RPMI8226 (cell line): ENCODE measurements around the gene ME3.
"Not testable (repeated sequence)": the region's sequence is repeated elsewhere in the genome, so short reads cannot be mapped to it uniquely, and the experiment has no call there.

Experiments used
- DNase-seq: peaks from one replicate; pipeline ENCODE4 v3.0.0-alpha.2; 2015

ME3 gene

DNA sequence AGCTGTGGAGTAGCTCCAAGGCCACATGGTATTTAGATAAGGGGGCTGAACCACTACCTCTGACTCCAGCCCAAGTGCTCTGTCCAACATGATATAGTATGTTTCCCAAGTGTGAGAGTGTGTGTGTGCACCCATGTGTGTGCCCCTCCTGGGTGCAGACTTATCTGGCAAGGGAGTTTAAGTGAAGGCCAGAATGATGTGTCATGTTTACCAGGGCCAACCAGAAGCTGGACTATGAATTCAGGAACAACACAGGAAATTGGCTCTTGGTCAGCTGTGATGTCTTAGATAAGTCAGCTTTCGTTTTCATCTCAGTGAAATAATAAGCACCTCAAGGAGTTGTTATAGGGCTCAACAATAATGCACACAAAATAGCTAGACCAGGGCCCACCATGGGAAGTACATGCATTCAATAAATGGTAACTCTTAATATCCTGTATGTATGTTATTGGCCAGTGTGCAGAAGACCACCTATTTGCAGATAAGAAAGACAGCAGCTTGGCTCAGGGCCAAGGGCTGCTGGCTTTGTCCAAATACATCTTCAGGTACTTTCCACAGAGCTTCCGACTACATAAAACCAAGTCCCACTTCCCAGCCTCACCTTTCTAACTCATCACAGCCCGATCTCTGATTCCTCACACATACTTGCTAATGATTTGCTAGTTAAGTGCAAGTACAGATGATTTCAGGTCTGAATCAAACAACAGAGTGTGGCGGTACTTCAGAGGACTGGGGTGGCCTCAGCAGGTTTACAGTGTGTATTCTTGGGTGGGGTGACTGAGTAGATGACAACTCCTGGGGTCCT, 120.9 kb downstream of the ME3 start:
- DNase-seq: peak; percentile 6

DNA sequence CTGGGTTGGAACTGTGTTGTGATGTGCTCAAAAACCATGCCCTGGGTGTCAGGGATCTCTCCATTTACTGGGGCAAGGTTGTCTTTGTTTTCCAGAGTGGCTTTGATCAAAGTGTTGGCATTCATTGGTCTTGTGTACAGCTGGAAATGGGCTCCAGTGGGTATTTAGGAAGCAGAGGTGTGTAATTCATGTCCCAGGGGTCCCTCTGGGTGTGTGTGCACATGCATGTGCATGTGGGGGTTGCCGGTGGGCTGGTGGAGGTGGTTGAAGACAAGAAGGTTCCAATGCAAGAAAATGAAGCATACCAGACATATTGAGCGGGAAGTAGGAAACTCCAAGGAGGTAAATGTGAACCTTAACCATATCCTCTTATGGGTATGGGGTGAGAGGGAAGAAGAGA, 121.7 kb downstream of the ME3 start:
- DNase-seq: no peak

DNA sequence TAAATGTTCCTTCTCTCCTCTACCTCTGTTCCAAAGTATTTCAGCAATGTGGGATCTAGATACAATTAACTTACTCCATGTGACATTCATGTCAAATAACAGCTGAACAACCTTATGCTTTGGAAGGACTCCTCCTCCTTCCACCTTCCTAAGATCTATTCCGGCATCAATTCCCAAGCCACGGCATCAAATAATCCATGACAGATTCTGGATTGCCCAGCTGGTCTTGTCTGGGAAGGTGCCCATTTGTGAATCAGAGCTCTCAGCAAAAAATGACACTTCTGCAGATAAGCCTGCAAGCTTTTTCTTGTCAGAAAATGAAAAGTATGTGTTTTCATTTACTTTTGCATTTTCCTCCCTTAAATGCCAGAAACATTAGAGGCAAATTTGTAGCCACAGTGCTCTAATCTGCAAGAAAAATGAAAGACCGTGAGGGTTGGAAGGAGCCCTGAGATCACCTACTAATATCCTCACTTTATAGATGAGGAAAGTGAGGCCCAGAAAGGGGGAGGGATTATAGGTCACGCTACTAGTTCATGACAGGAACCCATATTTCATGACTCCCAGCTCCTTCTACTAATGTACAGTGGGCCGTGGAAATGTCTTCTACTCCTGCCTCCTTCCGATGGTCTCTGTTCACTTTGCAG, 124.0 kb downstream of the ME3 start:
- DNase-seq: no peak

DNA sequence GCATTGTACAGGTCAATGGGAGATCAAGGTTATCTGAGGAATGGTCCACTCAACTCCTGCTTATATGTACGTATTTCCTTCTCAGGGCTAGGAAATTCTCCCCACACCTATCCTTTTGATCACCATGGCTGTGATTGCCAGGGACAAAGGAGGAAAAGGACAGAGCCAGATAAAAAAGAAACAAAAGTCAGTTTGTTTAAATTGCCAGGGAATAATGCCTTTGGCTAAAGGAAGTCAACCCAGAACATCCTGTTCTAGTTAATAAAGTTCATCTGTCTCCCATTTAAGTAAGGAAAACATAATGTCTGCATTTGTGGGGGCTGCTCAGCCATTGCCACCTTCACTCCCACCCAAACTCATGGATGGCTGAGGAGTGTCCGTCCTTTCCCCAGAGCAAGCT, 124.7 kb downstream of the ME3 start:
- no peak for DNase-seq

DNA sequence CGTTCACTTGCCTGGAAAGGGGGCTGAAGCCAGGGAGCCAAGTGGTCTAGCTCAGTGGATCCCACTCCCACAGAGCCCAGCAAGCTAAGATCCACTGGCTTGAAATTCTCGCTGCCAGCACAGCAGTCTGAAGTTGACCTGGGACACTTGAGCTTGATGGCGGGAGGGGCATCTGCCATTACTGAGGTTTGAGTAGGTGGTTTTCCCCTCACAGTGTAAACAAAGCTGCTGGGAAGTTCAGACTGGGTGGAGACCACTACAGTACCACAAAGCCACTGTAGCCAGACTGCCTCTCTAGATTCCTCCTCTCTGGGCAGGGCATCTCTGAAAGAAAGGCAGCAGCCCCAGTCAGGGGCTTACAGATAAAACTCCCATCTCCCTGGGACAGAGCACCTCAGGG, 131.1 kb downstream of the ME3 start:
- not testable (repeated sequence) for DNase-seq

DNA sequence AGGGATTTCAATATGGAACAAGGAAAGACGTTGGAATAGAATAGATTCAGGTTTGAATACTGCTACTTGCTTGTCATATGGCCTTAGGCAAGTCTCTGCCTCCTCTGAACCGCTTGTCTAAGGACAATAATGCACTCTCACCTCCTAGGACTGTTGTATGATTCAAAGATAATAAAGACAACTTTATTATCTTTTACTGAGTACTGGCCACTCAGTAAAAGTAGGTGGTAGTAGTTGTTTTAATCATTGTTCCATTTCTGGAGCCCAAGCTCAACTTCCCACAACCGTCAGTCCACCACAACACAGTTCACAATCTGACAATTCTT, 134.2 kb downstream of the ME3 start:
- no peak for DNase-seq

DNA sequence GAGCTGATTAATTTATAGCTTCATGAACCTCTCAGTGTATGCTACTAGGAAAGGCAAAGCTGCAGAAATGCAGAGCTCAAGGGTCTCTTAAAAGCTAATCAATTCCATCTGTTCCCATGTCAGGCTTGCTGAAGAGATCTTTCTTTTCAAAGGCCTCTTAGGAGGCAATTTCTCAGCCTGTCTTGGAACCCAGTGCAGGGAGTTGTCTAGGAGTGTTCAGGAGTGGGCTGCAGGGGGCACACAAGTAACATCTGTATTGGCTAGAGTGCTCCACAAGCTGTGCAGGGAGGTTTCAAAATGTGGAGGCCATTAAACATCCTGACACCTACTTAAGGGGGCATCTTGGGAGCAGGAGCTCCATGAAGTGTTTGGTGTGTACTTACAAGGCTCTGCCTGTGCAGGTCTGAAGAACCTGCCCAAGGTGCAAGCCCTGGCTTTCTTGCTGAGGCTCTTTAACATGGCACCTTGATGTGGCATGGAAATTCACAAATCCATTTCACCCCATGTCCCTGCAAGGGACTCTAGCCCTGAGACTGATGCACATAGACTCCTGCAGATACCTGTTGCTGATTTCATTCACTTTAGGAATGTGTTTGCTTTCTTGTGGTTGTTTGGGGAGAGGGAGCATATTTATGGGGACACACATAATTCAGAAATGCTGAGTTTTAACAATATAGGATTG, 134.7 kb downstream of the ME3 start:
- no peak for DNase-seq

DNA sequence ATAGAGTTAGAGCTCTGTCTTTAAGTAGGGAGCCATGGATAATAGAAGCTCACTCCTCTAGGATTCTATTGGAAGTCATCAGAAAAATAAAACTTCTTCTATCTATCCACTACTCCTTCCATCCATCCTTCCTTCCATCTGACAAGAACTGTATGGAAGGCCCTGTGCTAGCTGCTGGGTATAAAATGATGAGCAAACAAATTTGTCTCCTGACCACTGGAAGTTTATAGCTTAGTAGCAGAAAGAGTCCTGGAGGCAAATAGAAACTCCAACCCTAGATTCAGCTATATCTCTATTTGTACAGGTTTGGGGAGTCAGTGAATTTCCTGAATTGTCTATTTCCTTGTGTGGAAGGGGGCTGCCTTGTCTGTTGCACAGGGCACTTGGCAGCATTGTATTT, 136.6 kb downstream of the ME3 start:
- DNase-seq: no peak

DNA sequence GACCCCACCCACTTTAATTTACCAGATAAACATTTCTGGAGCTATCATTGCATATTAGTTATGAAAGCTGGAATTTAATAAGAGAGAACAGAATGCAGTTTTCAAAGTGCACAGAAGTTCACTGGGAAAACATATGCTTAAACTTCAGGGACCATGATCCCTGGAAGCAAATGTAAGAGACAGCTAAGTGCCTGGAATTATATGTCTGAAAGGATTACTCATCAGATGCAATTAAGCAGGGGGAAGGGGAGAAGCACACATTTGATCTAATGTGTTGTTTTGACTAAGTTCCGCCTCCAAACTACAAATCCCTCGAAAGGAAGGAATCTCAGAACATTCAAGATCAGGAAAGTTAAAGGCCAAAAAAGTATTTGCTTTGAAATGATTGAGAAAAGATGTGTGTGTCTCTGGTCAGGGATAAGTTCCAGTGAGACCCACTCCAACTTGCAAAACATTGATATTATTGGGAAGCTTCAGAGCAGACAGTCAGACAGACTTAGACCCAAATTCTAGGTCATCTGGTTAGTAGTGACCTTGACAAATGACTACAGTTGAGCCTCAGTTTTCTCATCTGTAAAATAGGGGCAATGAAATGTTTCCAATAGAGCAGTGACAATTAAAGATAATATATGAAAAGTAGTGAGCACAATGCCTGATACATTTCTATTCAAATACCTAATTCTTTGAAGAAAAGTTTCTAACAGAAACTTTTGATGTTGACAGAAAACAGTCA, 147.6 kb downstream of the ME3 start:
- no peak for DNase-seq

DNA sequence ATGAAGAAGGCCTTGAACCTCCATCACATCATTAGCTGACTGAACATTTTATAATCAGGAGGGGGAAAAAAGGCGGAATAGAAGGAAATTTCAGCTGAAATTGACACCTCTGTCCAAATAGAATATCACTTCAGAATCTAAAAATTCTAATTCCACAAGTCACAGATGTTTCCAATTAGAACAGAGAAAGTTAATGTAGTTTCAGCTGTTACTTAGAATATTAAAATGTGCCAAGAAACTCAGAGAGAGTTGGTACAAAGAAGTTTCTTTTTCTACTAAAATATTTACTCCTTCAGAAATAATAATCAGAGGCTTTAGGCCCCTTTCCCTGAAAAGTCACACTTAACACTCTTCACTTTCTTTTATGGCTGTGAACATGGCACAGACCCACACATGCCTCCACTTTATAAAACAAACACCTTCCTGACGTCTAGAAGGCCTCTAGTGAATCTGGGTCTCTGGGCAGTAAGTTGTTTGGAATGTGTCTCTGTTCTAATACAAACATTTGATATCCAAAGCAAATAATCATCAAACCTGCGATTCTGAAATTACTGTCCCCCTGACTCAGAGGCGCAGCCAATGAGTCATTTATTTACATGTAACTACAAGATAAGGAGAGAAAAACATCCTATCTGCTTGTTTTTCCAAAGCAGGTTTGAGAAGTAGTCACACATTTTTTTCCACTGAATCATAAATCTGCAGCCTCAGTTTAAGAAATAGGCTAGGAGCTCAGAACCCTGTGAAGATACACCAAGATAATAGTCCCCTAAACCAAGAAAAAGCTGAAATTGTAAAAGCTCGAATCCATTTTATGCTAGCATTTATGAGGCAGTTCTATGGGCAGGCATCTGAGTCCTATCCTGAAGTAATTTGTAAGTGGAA, 148.4 kb downstream of the ME3 start:
- DNase-seq: no peak

DNA sequence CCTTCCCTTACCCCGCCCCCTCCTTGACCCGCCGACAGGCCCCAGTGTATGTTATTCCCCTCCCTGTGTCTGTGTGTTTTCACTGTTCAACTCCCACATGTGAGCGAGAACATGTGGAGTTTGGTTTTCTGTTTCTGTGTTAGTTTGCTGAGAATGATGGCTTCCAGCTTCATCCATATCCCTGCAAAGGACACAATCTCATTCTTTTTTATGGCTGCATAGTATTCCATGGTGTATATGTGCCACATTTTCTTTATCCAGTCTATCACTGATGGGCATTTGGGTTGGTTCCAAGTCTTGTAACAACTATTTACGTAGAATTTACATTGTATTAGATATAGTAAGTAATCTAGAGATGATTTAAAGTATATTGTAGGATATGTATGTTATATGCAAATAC, 149.9 kb downstream of the ME3 start:
- not testable (repeated sequence) for DNase-seq

DNA sequence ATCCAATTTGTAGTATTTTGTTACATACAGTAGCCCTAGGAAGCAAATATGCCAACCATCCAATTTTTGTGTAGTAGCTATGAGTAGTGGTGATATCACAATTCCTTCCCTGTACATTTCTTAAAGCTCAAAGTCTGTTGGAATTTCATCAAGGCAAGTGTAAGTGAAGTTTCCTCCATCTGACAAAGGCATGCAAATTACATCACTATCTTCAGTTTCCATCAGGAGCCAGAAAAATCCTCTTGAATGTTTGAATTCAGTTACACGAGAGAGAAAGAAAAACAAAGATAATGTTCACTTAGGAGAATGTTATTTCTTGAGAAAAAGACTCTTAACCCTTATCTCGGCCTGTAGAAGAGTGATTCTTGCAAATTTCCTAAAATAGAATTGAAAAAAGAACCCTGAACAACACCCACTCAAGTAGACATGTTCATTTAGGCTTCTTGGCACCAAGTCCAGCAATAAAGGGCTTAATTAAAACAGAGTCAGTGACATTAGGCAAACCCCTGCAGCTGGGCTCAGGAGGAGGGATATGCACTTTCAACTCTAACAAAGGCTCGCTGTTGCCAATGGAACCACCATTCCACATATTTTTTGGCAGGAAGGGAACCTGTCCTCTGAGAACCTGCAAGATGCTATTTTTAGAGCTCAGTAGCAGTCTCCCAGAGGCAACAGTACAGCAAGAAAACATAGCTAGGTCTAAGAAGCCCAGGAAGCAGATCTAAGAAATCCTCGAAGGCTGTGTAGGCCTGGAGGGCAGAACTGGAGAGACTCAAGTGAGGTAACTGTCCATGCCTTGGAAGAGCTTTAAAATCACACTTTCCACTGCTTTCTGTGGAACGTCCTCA, 153.1 kb downstream of the ME3 start:
- DNase-seq: no peak

DNA sequence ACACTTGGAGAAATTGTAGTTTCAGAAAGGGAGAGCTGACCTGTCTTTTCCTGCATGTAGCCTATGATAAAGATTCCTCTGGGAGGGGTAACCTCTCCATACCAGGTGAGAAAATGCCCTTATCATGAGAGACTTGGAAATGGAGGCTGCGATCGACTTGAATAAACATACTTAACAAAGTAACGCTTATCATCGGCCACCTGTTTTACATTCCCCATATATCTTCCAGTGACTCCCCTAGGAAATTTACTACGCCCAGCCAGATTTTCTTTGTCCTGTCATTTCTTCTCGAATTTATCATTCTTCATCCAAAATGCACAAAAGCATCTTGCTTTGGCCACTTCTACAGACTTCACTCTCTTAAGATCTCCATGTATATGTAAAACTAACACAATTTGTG, 154.2 kb downstream of the ME3 start:
- no peak for DNase-seq

DNA sequence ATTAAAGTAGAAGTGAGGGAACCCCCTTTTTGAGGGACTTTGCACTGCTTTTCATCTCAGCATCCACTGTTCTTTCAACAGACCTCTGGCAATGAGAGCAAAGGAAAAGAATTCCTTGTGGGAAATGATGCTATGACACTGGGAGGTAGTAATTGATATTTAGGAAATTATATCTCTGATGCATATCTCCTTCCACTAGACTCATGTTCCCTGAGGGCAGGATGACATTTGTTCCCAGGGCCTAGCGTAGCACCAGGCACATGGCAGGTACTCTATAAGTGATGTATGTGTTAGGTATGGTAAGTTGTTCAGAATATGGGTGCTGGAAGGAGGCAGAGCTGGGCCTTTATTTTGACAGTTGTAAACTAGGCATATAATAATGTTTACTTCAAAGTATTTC, 154.9 kb downstream of the ME3 start:
- no peak for DNase-seq

DNA sequence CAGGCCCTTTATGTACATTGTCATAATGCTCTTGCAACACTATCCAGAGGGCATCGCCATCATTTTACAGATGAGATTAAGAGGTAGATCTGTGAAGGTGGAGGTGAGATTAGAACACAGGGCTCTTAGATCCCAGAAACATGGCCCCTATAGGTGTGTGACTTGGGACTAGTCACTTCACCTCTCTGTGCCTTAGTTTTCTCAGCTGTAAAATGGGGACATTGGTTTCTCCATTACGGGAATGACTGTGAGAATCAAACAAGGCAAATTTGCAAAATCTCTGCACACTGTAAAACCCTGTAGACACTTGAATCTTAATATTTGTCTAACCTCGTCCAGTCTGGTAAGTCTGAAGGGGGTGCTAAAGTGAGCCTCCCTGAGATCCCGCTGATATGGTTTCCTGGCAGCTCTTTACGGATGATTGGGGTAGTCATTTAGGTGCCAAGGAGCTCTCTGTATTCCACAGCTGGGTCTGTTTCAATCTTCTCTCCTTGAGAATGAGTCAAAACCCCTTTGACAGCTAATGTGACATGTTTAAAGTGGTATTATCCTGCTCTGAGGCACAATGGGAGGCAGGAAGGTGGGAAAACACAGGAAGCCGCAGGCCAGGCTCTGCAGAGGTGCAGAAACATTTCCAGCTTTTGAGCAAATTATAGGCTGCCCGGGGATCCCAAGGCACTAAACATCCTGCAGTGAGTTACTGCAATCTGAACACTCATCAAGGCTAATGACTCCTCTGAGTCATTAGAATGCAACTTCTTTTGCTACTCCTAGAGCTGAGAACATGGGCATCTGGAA, 156.9 kb downstream of the ME3 start:
- no peak for DNase-seq

DNA sequence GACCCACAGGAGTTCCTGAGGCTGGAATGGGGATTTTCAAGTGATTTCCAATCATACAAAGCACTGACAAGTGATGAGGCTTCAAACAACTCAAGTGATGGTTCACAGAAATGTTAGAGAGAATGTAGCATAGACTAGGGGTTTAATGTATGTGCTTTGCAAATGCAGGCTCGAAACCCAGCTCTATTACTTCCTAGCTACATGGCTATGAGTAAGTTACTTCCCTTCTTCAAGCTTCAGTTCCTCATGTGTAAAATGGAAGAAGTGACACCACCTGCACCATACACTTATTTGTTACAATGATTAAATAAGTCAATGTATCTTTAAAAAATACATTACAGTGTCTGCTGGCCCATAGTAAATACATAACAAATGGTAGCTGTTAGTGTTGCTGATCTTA, 158.0 kb downstream of the ME3 start:
- no peak for DNase-seq

DNA sequence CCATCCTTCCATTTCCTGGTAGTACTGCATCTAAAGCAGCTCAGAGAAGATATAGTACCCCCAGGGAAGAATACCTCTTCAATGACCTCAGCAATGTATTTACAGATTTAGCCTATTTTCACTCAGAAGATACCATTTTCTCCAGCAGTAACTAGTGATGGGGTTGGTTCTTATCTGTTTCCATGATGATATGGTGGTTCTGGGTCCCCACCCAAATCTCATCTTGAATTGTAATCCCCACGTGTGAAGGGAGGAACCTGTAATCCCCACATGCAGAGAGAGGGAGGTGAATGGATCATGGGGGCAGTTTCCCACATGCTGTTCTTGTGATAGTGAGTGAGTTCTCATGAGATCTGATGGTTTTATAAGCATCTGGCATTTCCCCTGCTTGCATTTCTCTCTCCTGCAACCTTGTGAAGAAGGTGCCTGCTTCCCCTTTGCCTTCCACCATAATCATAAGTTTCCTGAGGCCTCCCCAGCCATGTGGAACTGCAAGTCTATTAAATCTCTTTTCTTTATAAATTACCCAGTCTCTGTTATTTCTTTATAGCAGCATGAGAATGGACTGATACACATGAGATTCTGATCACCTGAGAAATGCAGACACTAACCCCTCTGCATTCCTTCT, 158.6 kb downstream of the ME3 start:
- DNase-seq: no peak

DNA sequence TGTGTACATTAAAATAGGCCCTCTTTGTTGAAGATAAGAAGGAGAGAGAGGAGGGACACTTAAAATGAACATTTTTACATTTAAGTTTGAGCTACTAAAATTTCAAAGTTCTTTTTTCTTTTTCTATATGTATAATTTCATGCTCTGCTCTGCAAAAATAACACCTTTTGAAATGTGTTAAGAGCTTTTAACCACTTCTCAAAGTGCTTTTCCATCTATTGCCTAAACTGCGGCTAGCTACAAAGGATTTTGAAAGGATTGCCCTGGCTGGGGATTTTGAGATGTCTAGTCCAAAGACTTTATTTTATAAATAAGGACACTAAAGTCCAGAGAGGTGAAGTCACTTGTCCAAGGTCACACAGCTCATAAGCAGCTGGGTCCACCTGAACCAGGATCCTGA, 159.3 kb downstream of the ME3 start:
- no peak for DNase-seq

DNA sequence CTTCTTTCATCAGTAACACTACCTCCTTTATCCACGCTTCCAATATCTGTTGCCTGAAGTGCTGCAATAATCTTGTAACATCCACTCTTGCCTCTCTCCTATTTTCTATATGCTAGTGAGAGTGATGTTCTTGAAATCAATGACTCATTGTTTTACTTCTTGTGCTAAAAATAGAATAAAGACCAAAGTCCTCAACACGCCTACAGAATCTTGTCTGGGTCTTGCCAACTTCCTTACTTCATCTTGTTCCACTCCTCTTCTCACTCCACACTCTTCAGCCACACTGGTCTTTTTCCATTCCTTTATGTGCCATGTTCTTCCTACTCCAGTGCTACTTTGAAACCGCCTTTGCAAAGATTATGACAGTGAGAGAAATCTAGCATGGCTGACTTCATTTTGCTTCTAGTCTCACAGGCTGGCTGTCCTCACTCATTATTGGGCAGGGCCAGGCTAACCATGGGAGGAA, 161.3 kb downstream of the ME3 start:
- DNase-seq: no peak

DNA sequence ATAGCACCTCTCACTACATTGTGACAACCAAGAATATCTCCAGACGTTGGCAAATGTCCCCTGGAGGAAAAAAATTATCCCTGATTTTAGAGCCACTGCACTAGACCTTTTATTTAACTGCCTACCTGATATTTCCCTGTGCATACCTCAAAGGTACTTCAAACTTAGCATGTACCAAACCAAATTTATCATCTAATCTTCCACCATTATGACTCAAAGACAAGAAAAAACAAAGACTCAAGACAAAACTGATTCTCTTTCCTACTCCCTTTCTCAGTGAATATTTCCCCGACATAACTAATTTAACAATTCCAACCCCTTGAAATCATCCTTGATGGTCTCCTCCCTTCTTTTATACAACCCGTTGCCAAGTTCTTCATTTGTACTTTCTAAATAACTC, 161.7 kb downstream of the ME3 start:
- DNase-seq: no peak
